Measurements from ENCODE around the gene DBNDD1.

The DBNDD1 gene

GRCh38 chr16:89993971-89994370, 25.3 kb downstream of the DBNDD1 start:
- Histone ChIP-seq H3K27me3 (ENCODE audit: insufficient read depth, poor library complexity, severe bottlenecking) (no peaks in the 10 kb centered on the region), H3K9me3 (ENCODE audit: severe bottlenecking) (peaks cover 3% of the 10 kb centered on the region), H3K36me3 (ENCODE audit: low read depth) (peaks cover 48% of the 10 kb centered on the region), H3K27ac (ENCODE audit: poor library complexity, severe bottlenecking) (peak overlapping the region; percentile 70), H3K4me3 (ENCODE audit: severe bottlenecking) (no peak overlapping the region), H3K4me1 (ENCODE audit: insufficient read depth, poor library complexity, severe bottlenecking) (no peaks in the 10 kb centered on the region)
- no peak for TF ChIP-seq CTCF (IDR thresholded peaks at IDR 0.05; ENCODE audit: poor library complexity, severe bottlenecking)
- ATAC-seq (ENCODE audit: low read depth) (no peak), DNase-seq (ENCODE audit: low spot score) (no peak)

- Histone ChIP-seq H3K4me3 (ENCODE audit: severe bottlenecking) (no peak overlapping the region), H3K27ac (ENCODE audit: poor library complexity, severe bottlenecking) (no peak overlapping the region), H3K36me3 (ENCODE audit: low read depth) (peaks cover 54% of the 10 kb centered on the region), H3K4me1 (ENCODE audit: insufficient read depth, poor library complexity, severe bottlenecking) (no peaks in the 10 kb centered on the region), H3K27me3 (ENCODE audit: insufficient read depth, poor library complexity, severe bottlenecking) (no peaks in the 10 kb centered on the region), H3K9me3 (ENCODE audit: severe bottlenecking) (peaks cover 3% of the 10 kb centered on the region)
- TF ChIP-seq CTCF (IDR thresholded peaks at IDR 0.05; ENCODE audit: poor library complexity, severe bottlenecking) = no peak
- DNase-seq (ENCODE audit: low spot score) (no peak), ATAC-seq (ENCODE audit: low read depth) (no peak)
Observed at GRCh38 chr16:89993377-89993776, 25.9 kb downstream of the DBNDD1 start.

GRCh38 chr16:89990799-89991198, 28.5 kb downstream of the DBNDD1 start:
- ATAC-seq (ENCODE audit: low read depth) (no peak), DNase-seq (ENCODE audit: low spot score) (no peak)
- Histone ChIP-seq H3K9me3 (ENCODE audit: severe bottlenecking) (no peaks in the 10 kb centered on the region), H3K36me3 (ENCODE audit: low read depth) (peaks cover 73% of the 10 kb centered on the region), H3K4me3 (ENCODE audit: severe bottlenecking) (no peak overlapping the region), H3K4me1 (ENCODE audit: insufficient read depth, poor library complexity, severe bottlenecking) (no peaks in the 10 kb centered on the region), H3K27ac (ENCODE audit: poor library complexity, severe bottlenecking) (no peak overlapping the region), H3K27me3 (ENCODE audit: insufficient read depth, poor library complexity, severe bottlenecking) (no peaks in the 10 kb centered on the region)
- TF ChIP-seq CTCF (IDR thresholded peaks at IDR 0.05; ENCODE audit: poor library complexity, severe bottlenecking) = no peak

GRCh38 chr16:89988951-89989350, 30.3 kb downstream of the DBNDD1 start:
- no peaks in the 10 kb centered on the region for H3K4me1 ChIP-seq (ENCODE audit: insufficient read depth, poor library complexity, severe bottlenecking)

More at GRCh38 chr16:89988951-89989350, 30.3 kb downstream of the DBNDD1 start:
- no peak overlapping the region for H3K4me3 ChIP-seq (ENCODE audit: severe bottlenecking)
- no peak for TF ChIP-seq CTCF (IDR thresholded peaks at IDR 0.05; ENCODE audit: poor library complexity, severe bottlenecking)
- H3K27me3 ChIP-seq (ENCODE audit: insufficient read depth, poor library complexity, severe bottlenecking) = no peaks in the 10 kb centered on the region
- no peak overlapping the region for H3K27ac ChIP-seq (ENCODE audit: poor library complexity, severe bottlenecking)
- DNase-seq (ENCODE audit: low spot score) (no peak), ATAC-seq (ENCODE audit: low read depth) (no peak)
- peaks cover 83% of the 10 kb centered on the region for H3K36me3 ChIP-seq (ENCODE audit: low read depth)
- no peaks in the 10 kb centered on the region for H3K9me3 ChIP-seq (ENCODE audit: severe bottlenecking)

All from RWPE2 (cell line).